Lung microvascular endothelial cell (primary cell): ENCODE measurements around the gene SLC24A3. TPM values are rescaled to one million over a fixed set of nuclear protein-coding genes. Genes with fewer than 3 reads are reported as not detected.
"Not testable (repeated sequence)": the region's sequence is repeated elsewhere in the genome, so short reads cannot be mapped to it uniquely, and the experiment has no call there.

ENCODE experiments used
- DNase-seq, 2 donors: peaks; one replicate each; pipeline versions ENCODE4 v3.0.0 to v3.0.0-alpha.2; 2010; ENCODE audit warnings: low read depth in 2 of 2
- total RNA-seq: library from RNA; depleted of rRNA; stranded (reverse); fragments of >200 nt; gene quantifications from 2 replicates; pipeline ENCODE4 v1.2.1, GENCODE V29; 2014

The SLC24A3 gene
- total RNA-seq, 1 donor from 2014 or later = under 0.01 TPM

DNA sequence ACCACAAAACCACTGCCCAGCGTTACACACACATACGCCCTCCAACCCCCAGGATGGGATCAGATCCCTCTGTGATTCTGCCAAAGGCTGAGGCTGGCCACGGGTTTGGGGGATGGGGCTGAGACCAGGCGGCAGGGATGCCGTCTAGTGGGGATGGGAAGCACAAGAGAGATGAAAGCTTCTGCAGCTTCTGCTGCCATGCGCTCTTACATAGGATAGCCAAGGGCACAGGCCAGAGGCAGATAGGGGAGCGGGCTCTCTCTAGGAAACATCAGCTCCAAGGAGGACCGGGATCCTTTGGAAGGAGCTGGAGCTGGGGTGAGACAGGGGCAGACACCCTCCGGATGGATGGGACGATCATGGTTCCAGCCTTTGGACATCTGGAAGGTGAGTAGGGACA is 526.9 kb downstream of the SLC24A3 start:
- no peak for DNase-seq

DNA sequence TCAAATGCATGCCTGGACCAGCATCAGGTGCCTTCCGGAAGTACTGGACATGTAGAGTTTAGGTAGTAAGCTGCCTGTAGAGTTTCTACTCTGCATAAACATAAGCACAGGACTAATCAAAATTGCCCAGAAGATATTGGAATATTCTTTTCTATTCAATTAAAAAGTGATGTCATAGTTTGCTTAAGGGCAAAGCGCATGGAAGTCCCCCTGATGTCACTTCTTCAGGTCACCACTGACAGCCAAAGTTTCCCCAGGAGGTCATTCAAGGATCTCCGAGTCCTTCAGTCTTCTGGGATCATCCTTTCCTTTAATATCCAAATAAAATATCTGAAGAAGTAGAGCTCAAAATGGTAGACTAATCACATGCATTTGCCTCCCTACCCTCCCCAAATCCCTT is 528.1 kb downstream of the SLC24A3 start:
- no peak for DNase-seq

DNA sequence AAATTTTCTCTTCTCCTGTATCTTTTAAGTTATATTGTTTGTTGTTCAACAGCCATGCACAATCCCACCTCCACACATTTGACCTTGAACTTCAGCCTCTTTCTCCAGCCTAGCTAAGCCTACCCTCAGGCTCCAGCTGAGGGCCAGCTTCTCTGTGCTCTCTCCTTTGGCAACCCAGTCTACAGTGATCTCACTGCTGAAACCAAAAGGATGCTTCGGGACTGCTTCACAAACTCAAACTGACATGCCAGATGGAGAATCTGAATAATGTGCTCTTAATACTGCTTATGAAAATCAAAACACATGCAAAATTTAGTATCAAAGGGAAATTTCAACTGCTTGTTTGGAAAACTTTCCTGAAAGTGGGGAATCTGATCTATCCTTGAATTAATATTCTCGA is 529.5 kb downstream of the SLC24A3 start:
- DNase-seq = no peak

DNA sequence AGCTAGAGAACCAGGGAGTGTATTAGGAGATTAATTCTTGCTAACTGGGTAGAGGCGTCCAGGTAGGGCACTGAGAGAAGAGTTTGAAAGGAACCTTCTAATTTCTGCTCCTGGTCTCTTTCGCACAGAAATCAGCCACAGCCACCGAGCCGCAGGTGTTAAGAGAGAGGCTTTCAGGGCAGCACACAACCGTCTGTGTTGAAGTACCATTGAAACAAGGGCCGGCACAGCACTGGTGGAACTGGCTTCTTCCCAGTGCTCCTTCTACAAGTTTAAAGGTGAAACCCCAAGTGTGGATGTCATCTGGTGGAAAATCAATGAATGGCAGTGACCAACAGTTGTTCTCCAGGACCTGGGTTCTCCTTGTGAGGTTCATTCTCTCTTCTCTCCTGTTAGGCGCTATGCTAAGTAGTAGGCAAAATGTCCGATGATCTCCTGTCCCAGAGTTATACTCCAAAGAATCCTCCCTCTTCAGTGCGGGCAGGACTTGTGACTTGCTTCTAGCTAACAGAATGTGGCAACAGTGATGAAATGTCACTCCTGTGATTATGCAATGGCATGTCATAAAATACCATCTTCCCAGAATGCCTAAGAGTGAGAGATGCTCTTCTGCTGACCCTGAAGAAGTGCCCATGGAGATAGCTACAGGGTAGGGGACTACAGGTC is 530.7 kb downstream of the SLC24A3 start:
- DNase-seq = no peak

DNA sequence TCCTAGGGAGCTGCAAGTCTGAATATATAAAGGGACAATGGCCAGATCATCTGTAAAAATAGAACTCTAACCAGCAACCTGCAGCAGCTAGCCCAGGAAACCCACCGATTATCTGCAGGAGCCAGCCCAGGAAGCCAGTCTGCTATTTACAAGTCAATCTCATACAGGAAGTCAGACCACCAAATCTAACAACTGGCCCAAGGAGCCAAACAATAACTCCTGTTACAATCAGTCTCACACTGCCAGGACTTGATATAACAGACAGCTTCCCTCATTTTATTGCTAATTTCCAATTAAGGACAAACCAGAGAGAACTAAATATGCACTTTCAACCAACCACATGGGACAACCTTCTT is 531.2 kb downstream of the SLC24A3 start:
- no peak for DNase-seq

DNA sequence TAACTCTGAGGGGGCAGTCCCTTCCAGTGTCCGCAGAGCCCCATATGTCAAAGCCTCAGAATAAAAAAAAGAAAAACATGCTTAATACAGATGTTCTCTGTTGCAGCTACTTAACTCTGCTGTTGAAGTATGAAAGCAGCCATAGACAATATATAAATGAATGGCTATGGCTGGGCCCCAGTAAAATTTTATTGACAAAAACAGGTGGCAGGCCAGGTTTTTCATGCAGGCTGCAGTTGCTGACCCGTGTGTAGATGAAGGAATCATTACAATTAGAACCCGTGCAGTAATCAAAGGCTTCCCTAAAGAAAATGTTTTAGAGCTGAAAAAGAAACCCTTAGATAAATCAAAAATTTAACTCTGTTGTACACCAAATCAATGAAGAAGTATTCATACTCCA is 532.7 kb downstream of the SLC24A3 start:
- no peak for DNase-seq

DNA sequence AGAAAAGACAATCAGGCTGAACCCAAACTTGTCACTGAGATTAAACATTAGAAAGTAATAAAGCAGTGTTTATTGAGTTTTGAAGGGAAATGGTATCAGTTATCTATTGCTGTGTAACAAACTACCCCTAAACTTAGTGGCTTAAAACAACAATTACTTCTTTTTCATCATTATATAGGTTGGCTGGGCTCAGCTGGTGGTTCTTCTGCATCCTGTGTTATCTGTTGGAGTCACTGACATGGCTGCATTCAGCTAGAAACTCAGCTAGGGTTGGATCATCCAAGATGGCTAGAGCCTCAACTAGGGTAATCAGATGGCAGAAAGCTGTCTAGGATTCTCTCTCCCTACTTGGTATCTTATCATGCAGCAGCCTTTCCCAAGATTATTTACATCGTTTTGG is 533.1 kb downstream of the SLC24A3 start:
- DNase-seq = no peak

DNA sequence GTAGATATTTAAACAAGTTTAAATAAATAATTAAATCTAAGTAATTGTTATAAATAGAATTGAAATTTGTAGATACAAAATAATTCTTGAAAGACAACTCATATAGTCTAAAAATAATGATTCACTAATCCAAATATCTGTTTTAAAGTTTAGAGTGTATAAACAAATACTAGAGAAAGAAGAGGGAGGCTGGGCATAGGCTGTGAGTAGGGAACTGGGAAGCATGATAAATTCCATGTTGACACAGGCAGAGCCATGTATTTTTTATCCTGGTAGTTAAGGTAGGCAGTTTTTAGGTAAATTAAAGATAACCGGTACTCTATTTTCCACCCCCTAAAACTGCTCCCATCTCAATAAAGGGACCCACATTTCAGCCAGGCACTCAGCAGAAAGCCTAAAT is 534.0 kb downstream of the SLC24A3 start:
- no peak for DNase-seq

DNA sequence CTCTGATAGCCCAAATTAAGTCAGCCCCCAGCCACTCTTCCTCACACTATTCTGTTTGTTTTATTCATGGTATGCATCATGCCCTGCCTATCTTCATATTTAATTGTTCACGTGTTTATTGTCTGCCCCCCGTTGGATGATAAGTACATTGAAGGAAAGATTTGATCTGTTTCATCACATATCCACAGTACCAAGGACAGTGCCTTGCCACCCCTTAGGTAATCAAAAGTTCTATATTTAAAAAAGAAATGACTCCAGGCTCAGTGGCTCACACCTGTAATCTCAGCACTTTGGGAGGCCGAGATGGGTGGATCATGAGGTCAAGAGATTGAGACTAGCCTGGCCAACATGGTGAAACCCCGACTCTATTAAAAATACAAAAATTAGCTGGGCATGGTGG is 535.5 kb downstream of the SLC24A3 start:
- no peak for DNase-seq

DNA sequence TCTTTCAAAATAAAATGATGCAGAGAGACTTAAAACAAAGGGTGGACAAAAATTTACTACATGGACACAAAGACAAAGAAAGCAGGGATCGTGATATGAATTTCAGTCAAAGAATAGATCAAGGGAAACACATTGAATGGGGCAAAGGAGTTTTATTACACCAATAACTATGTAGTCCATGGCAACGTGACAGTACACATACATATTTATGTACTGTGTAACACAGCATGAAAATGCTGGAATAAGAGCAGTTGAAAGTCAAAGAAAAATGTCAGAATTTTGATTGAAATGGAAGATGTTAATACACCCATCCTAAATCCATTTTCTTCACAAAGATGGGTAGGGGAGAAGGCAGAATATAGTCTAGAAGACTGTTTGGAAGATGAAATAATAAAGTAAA is 536.2 kb downstream of the SLC24A3 start:
- DNase-seq = no peak

DNA sequence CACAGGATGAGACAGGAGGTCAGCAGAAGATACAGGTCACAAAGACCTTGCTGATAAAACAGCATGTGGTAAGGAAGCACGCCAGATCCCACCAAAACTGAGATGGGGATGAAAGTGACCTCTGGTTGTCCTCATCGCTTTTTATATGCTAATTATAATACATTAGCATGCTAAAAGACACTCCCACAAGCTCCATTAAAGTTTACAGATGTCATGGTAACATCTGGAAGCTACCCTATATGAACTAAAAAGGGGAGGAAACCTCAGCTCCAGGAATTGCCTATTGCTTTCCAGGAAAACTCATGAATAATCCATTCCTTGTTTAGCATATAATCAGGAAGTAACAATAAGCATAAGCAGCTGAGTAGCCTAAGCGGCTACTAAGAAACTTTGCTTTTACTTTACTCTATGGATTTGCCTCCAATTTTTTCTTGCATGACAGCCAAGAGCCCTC is 537.2 kb downstream of the SLC24A3 start:
- DNase-seq = no peak

DNA sequence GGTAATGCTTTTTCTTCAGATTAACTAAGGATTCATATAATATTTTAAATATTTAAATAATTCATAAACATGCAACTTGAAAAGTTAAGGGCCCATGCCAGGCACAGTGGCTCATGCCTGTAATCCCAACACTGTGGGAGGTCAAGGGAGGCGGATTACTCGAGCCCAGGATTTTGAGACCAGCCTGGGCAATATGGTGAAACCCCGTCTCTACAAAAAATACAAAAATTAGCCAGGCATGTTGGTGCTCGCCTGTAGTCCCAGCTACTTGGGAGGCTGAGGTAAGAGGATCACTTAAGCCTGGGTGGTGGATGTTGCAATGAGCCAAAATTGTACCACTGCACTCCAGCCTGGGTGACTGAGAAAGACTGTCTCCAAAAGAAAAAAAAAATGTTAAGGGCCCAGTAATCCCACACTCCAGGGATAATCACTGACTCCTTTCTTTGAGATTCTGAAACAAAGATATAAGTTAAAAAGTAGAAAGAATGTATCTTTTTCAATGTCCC is 537.7 kb downstream of the SLC24A3 start:
- no peak for DNase-seq

DNA sequence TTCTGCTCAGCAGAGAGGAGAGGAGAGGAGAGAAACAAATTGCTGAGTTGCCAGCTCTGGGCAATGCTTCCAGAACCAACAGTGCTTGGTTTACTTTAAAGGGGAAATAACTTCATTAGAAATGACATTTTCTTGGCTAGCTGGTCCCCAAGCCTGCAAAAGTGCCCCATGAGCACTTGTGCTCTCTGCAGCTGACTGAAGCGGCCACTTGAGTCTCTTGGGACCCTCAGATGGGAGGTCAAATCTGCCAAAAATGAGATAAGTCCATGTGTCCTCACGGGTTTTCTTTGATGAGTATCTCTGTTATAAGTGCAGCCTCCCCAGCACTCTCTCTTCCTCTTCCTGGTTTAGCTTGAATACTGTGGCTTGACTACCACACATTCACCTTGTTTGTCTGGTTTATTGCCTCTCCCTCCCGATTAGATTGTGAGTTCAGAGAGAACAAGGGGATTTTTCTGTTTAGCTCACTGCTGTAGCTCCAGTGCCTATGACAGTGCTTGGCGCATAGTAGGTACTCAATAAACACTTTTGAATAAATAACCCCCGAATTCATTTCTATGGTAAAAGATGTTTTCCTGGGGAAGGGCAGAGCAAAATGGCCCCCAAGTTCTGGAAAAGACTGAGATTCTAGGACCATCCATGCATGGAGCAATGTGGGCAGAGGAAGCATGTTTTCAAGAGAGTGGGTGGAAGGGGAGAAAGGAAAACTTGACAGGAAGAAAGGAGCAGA is 538.6 kb downstream of the SLC24A3 start:
- no peak for DNase-seq

DNA sequence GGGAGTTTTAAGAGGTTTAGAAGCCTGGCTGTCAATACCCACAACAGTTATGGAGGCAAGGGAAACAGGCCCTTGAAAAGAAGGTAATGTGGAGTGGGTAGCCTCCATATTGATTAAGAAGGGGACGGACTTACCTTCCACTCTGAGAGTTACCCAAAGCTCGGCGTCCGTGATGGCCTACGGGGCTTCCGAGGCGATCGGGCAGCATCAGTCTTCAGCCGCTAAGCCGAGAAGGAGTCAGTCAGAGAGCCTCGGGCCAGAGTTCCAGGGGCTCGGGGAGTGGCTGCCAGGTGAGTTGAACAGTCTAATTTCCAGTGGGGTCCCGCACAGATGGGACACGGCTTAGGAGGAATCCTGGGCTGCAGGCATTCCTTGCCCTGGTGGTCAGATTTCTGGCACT is 541.8 kb downstream of the SLC24A3 start:
- not testable (repeated sequence) for DNase-seq

DNA sequence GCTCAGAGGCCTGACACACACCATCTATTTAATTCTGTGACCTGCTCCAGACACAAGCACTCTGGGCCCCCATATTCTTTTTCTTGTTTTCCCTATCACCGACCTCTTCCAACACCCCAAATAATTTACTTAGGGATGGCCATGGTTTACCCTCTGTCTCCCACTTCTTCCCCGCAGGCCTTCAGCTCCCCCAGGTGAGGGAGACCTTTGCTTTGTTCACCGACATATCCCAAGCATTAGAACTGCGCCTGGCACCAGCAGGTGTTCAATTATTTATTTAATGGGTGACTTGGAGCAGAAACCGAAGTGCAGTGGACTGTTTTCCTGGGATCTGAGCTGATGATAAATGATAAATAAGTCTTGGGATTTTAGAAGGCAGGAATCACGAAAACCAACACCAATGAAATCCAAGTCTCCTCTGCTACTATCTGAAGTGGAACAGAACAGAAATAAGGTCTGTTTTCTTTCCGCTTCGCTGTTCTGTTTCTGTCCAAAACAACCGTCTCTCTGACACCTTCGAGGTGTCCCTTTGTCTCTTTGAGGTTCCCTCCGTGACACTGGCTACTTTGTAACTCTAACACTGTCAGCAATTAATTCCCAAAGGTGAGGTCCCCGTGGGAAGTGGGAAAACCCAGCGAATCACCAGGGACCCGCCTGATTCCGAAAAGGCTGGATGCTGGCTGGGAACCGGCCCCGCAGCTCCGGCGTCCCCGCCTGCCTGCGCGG is 544.5 kb downstream of the SLC24A3 start:
- DNase-seq = no peak

DNA sequence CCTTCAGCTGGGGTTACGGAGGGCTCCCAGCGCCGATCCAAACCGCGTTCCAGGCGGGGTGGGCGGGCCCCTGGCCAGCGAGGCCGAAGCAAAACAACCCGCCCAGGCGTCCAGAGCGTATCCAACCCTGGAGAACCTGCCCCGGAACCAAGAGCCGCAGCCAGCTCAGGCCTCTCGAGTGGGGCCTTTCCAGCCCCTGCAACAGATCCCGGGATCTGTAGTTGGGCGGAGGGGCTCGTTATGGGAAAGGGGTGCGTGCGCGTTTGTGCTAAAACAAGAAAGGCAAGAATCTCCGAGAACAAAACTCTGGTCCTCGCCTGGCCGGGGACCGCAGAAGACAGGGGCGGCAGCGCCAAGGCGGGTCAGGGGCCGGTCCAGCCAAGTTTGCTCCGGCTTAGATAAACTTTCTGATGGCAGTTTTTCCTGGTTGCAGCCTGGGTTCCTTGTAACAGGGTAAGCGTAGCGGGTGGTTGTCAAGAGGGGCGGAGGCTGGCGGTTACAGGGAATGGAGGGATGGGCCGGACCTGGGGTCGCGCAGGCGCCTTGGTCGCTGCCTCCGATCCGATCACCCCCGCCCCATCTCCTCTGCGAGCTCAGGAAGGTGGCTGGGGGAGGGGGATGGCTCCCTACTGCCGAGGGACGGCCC is 545.2 kb downstream of the SLC24A3 start:
- peak; percentile 87 to 90 for DNase-seq

DNA sequence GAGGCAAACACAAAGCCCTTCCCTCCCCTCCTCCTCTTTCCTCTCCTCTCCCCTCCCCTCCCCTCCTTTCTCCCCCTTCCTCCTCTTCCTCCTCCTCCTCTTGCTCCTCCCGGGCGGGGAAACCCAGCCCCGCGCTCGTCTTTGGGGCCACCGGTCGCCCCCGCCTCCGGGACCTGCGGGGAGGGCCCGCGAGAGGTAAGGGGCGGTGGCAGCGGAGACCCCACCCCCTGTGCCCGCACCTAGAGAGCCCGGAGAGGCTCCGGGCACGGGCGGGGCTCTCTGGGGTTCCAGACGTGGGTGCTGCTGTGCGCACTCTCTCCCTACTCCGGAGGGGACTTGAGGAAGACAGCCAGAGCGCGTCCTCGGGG is 545.7 kb downstream of the SLC24A3 start, which contains the start of gene RIN2:
Gene RIN2, plus strand, starts transcription at position 126 of the 368 bp plus-strand sequence. CDS start 131,344 bp downstream, outside the sequence.
- DNase-seq = no peak

DNA sequence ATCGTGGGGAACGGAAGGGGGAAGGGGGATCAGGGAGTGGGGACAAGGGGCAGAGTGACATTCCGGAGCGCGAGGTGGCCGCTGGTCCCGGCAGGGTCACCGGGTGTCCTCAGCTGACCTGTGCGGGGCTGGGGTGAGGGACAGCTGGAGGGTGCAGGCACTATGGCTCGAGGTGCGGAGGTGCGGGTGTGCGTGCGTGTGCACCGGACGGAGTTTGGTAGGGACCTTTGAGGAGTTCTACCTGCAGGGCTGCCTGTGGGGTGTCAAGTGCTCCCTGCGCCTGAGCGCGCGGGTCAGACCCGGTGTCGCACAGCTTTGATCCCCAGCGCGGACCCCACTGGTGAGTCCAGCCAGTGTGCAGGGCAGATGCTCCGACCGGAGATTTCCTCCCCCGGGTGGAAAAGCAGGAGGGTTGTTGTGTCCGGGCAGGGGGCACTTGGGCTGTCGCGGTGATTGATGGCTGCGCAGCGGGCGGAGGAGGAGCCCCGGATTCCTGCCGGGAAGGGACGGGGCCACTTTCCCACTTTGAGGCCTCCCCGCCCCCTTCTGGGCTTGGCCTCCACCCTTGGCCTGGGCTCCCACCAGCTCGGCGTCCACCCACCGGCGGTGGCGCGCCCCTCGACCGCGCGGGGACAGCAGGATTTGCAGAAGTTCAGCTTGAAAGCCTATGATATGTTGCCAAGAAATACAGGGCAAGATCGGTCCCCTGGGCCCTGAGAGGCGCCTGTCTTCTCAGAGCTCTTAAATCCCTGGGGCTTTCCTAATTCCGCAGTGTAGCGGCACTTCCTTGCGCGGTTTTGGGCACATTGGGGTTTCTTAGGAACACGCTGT is 546.3 kb downstream of the SLC24A3 start:
- peak; percentile 35 to 39 for DNase-seq

DNA sequence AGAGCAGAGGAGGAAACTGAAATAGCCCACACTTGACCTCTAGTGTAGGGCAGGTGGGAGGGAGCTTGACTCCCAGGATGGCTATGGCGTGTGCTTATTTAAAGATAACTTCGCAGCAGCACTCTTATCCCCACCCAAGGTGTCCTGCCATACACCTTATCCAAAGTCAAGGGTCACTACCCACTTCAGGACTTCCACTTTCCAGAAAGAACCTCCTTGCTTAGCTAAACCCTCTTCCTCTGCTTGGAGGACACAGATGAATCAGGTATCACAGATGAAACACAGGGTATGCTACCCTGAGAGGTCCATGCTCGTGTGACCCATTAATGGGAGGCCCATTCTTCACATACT is 547.9 kb downstream of the SLC24A3 start:
- no peak for DNase-seq

DNA sequence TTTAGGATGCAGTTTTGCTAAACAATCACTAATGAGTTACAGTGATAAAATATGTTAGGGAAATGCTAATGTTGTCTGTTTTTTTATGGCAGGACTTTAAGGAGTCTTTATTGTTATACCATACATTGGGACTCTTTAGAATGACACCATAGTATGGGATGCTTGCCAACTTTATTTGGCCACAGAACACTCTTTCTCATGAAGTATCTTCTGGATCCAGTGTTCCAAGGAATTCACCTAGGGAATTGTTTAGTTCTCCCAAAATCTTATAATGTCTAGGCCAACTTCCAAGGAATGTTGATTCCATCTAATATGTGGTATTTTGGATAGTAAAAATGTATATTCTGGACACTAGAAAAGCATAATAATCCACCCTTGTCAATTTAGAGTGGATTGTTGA is 548.9 kb downstream of the SLC24A3 start:
- no peak for DNase-seq

DNA sequence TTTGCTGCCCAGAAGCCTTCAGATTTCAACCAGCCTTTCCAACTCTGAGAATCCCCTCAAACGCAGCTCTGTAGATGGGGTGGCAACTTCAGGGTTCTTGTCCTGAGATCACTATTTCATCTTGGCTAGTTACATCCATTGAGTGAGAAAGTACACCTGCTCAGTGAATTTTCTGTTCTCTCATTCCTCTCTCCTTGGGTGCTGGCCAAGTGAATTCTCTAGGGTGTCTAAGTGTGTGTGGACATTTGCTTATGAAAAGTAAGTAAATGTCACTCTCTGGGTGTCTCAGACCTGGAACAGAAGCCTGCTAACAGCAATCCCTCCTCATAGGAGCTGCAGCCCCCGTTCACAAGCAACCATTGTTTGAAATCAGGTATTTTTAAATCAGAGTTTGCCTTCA is 549.4 kb downstream of the SLC24A3 start:
- no peak for DNase-seq
